Keratinocyte (primary cell): Measurements from ENCODE around the gene HBZ.
"Not testable (repeated sequence)": the region's sequence is repeated elsewhere in the genome, so short reads cannot be mapped to it uniquely, and the experiment has no call there.

Experiments used
- EZH2 ChIP-seq: IDR thresholded peaks from one replicate; pipeline ENCODE4 v1.6.1; 2012; ENCODE audit warnings: inconsistent platforms, mild to moderate bottlenecking, low read length, moderate library complexity
- TF ChIP-seq, protein P1 (sequence below), 3 experiments: IDR thresholded peaks in 1 of 3; conservative IDR thresholded peaks in 1 of 3; optimal IDR thresholded peaks in 1 of 3; 2 replicates in 2 of 3; 3 replicates in 1 of 3; pipeline versions ENCODE3 to v1.5.1; 2011; ENCODE audit warnings: low read length in 3 of 3, mild to moderate bottlenecking in 3 of 3, moderate library complexity in 2 of 3, control low read depth in 1 of 3, inconsistent platforms in 1 of 3; ENCODE audit not compliant: insufficient read depth in 2 of 3; ENCODE audit errors: extremely low read depth in 1 of 3

DNA sequence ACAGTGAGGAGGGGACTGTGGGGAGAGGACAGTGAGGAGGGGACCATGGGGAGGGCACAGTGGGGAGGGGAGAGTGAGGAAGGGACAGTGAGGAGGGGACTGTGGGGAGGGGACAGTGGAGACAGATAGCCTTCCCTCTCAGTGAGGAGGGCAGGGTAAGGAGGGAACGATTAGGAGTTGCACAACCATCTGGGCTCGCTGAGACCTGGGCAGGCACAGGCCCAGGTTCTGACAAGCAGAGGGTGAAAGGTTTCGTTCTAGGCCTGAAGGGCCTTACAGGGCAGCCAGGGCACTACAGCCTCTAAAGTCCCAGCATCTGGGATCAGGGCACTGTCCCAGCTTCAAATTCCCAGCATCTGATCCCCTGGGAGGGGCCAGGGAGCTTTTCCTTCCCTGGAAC, 11.3 kb downstream of the HBZ start:
- TF ChIP-seq, protein P1, sequence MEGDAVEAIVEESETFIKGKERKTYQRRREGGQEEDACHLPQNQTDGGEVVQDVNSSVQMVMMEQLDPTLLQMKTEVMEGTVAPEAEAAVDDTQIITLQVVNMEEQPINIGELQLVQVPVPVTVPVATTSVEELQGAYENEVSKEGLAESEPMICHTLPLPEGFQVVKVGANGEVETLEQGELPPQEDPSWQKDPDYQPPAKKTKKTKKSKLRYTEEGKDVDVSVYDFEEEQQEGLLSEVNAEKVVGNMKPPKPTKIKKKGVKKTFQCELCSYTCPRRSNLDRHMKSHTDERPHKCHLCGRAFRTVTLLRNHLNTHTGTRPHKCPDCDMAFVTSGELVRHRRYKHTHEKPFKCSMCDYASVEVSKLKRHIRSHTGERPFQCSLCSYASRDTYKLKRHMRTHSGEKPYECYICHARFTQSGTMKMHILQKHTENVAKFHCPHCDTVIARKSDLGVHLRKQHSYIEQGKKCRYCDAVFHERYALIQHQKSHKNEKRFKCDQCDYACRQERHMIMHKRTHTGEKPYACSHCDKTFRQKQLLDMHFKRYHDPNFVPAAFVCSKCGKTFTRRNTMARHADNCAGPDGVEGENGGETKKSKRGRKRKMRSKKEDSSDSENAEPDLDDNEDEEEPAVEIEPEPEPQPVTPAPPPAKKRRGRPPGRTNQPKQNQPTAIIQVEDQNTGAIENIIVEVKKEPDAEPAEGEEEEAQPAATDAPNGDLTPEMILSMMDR (optimal IDR thresholded peaks at IDR 0.05 in 1 of 3, IDR thresholded peaks at IDR 0.05 in 1 of 3, conservative IDR thresholded peaks at IDR 0.05 in 1 of 3; ENCODE audit: extremely low read depth in 1 of 3, insufficient read depth in 2 of 3, low read length in 3 of 3): not testable (repeated sequence)
- TF ChIP-seq EZH2: not testable (repeated sequence)
